OCI-LY7 (cell line): ENCODE data around the gene ARID5B.

Source experiments
- CTCF ChIP-seq: fragments of 200-600 bp; sonication (generic); conservative IDR thresholded peaks from 2 replicates; pipeline ENCODE4 v1.5.1; 2014; ENCODE audit warnings: mild to moderate bottlenecking, antibody characterized with exemption, low read length, moderate library complexity, mixed read lengths
- EZH2phosphoT487 ChIP-seq: fragments of 200-600 bp; sonication (generic); IDR thresholded peaks from 2 replicates; pipeline ENCODE4 v1.6.1; 2018; ENCODE audit warnings: low read depth, borderline replicate concordance, mild to moderate bottlenecking, mixed run types, antibody characterized with exemption, low read length, moderate library complexity, mixed read lengths

- TF ChIP-seq CTCF, result no peak
- TF ChIP-seq EZH2phosphoT487, result no peak
Measured at GRCh38 chr10:61951144-61951483, 49.6 kb downstream of the ARID5B start.
